ENCODE measurements around the gene CXCL14.

- no peak for TF ChIP-seq CTCF (conservative IDR thresholded peaks at IDR 0.05; ENCODE audit: low read depth, low read length)
- TF ChIP-seq EZH2phosphoT487 (IDR thresholded peaks at IDR 0.05; ENCODE audit: borderline replicate concordance, low read length) = no peak
Measured at GRCh38 chr5:135625486-135625885, 46.7 kb upstream of the CXCL14 start.

All from PC-3 (cell line).